Endothelial cell of umbilical vein (primary cell): ENCODE measurements around the gene CTSL. TPM values are rescaled to one million over a fixed set of nuclear protein-coding genes. Genes with fewer than 3 reads are reported as not detected.

Experiments
- BruUV-seq: library from RNA; stranded (reverse); fragments of 400-500 nt; replicated peaks from 2 replicates; lab custom pipeline; 2021; lab: Mats Ljungman, UMichigan
- CTCF ChIA-PET: fragments of 300-600, 350-600 bp; sonication (Branson Sonifier 250); formaldehyde crosslinking; loops from one replicate; lab custom pipeline; 2021; ENCODE audit warnings: antibody characterized with exemption, inconsistent platforms; lab: Charles Lee
- POLR2A ChIA-PET: fragments of 300-600, 350-600 bp; sonication (Branson Sonifier 250); formaldehyde crosslinking; loops from one replicate; lab custom pipeline; 2021; ENCODE audit warnings: antibody characterized with exemption, inconsistent platforms; lab: Charles Lee
- DNase-seq: peaks from one replicate; pipeline ENCODE4 v3.0.0-alpha.2; 2011; ENCODE audit warnings: low read depth, low spot score
- FAIRE-seq: peaks from 2 replicates; lab custom pipeline; 2011; peaks lifted over from hg19 to GRCh38; lab: Jason Lieb, UNC
- H2AFZ ChIP-seq: 2 replicates; pipeline ENCODE4 v1.6.0; 2012; ENCODE audit warnings: low read depth, low read length, control low read depth, inconsistent platforms
- H3K27ac ChIP-seq: 2 replicates; pipeline ENCODE4 v1.5.1; 2011; ENCODE audit warnings: low read depth, mild to moderate bottlenecking, control low read depth, low read length, moderate library complexity; ENCODE audit not compliant: insufficient read depth
- H3K27me3 ChIP-seq, 2 experiments: 2 replicates each; pipeline versions ENCODE4 v1.6.0 to v1.6.1; 2011; ENCODE audit warnings: low read length in 2 of 2, mixed read lengths in 1 of 2; ENCODE audit not compliant: control insufficient read depth in 2 of 2, insufficient read depth in 2 of 2
- H3K36me3 ChIP-seq, 2 experiments: 2 replicates in 1 of 2; 3 replicates in 1 of 2; pipeline ENCODE4 v1.5.1; 2011; ENCODE audit warnings: low read length in 2 of 2, mild to moderate bottlenecking in 1 of 2, moderate library complexity in 1 of 2; ENCODE audit not compliant: control insufficient read depth in 2 of 2, insufficient read depth in 2 of 2; ENCODE audit errors: extremely low read depth in 1 of 2
- H3K4me1 ChIP-seq: 3 replicates; pipeline ENCODE4 v1.5.1; 2011; ENCODE audit warnings: mild to moderate bottlenecking, low read length; ENCODE audit not compliant: control insufficient read depth, insufficient read depth; ENCODE audit errors: extremely low read depth
- H3K4me2 ChIP-seq: 2 replicates; pipeline ENCODE4 v1.6.1; 2011; ENCODE audit warnings: low read length, control low read depth, mixed read lengths; ENCODE audit not compliant: insufficient read depth
- H3K4me3 ChIP-seq, 3 experiments: fragments of 200-600 bp in 1 of 3; sonication (generic), shearing (Covaris generic) in 1 of 3; replicated peaks in 1 of 3; 2 replicates each; pipeline ENCODE4 v1.5.1; 2011 to 2016; ENCODE audit warnings: control low read depth in 3 of 3, low read length in 3 of 3, mild to moderate bottlenecking in 2 of 3, inconsistent platforms in 1 of 3, low read depth in 1 of 3, moderate library complexity in 1 of 3; ENCODE audit not compliant: insufficient read depth in 1 of 3
- H3K79me2 ChIP-seq: 2 replicates; pipeline ENCODE4 v1.6.0; 2012; ENCODE audit warnings: low read length, inconsistent platforms; ENCODE audit not compliant: control insufficient read depth, insufficient read depth
- H3K9ac ChIP-seq: replicated peaks from 2 replicates; pipeline ENCODE3; 2011; ENCODE audit warnings: low read length, control low read depth; ENCODE audit not compliant: insufficient read depth; ENCODE audit errors: extremely low read depth
- H3K9me1 ChIP-seq: replicated peaks from 3 replicates; pipeline ENCODE4 v1.6.0; 2011; ENCODE audit warnings: mild to moderate bottlenecking, low read length; ENCODE audit not compliant: control insufficient read depth, insufficient read depth; ENCODE audit errors: extremely low read depth
- H3K9me3 ChIP-seq: replicated peaks from 2 replicates; pipeline ENCODE4 v1.5.1; 2012; ENCODE audit warnings: low read length, inconsistent platforms; ENCODE audit not compliant: control insufficient read depth, insufficient read depth
- H4K20me1 ChIP-seq: replicated peaks from 2 replicates; pipeline ENCODE3; 2011; ENCODE audit warnings: mild to moderate bottlenecking, low read length; ENCODE audit not compliant: control insufficient read depth, insufficient read depth; ENCODE audit errors: extremely low read depth
- EZH2 ChIP-seq: IDR thresholded peaks from 2 replicates; pipeline ENCODE4 v1.6.1; 2012; ENCODE audit warnings: borderline replicate concordance, low read depth, mild to moderate bottlenecking, moderate library complexity, low read length, inconsistent platforms; ENCODE audit not compliant: severe bottlenecking
- FOS ChIP-seq: IDR thresholded peaks from 2 replicates; pipeline ENCODE4 v1.6.1; 2011; ENCODE audit warnings: mild to moderate bottlenecking, low read length, moderate library complexity, borderline replicate concordance; ENCODE audit not compliant: insufficient read depth
- GATA2 ChIP-seq: IDR thresholded peaks from 2 replicates; pipeline ENCODE4 v1.7.0; 2011; ENCODE audit warnings: low read depth, mild to moderate bottlenecking, moderate library complexity, mixed read lengths, low read length; ENCODE audit not compliant: insufficient read length, insufficient read depth
- JUN ChIP-seq: IDR thresholded peaks from 2 replicates; pipeline ENCODE4 v1.6.1; 2011; ENCODE audit warnings: borderline replicate concordance, low read depth; ENCODE audit not compliant: insufficient read length, insufficient read depth
- MYC ChIP-seq: IDR thresholded peaks from one replicate; pipeline ENCODE4 v1.6.1; 2011; ENCODE audit warnings: mild to moderate bottlenecking, low read depth, low read length
- POLR2A ChIP-seq: IDR thresholded peaks from 2 replicates; pipeline ENCODE4 v1.6.1; 2012; ENCODE audit warnings: low read depth, mild to moderate bottlenecking, control low read depth, low read length
- POLR2AphosphoS5 ChIP-seq: IDR thresholded peaks from 2 replicates; pipeline ENCODE4 v1.6.1; 2012; ENCODE audit warnings: low read depth, mild to moderate bottlenecking, control low read depth, low read length, moderate library complexity; ENCODE audit not compliant: insufficient read depth
- dilution Hi-C: fragments of 300-500 bp; cut with MboI; formaldehyde crosslinking; loops from one replicate; pipeline ENCODE4 v1.15.0; 2019; ENCODE audit warnings: low sequenced_read_pairs; ENCODE audit not compliant: extremely low pct_ligation_motif_present
- intact Hi-C: fragments of 100-400 bp; cut with micrococcal nuclease; formaldehyde crosslinking; loops from one replicate; pipeline ENCODE4 v1.10.0; 2022
- polyA plus RNA-seq, 4 experiments: library from polyadenylated mRNA; depleted of rRNA in 3 of 4; stranded (reverse) in 3 of 4; unstranded in 1 of 4; fragments of >200 nt; gene quantifications; 2 replicates each; pipeline versions ENCODE4 v1.2.1 to v1.2.3, GENCODE V29; 2011 to 2012; ENCODE audit warnings: missing spikeins in 1 of 4
- total RNA-seq: library from RNA; stranded (reverse); gene quantifications from 2 replicates; pipeline ENCODE4 v1.2.3, GENCODE V29; 2021
- TF ChIP-seq, protein P1 (sequence below): IDR thresholded peaks from 2 replicates; pipeline ENCODE4 v1.6.1; 2011; ENCODE audit not compliant: insufficient read depth, insufficient read length
- TF ChIP-seq, protein P2 (sequence below), 2 donors: IDR thresholded peaks; 1 replicate in 1 of 2; 2 replicates in 1 of 2; pipeline ENCODE4 v1.5.1; 2011; ENCODE audit warnings: low read length in 2 of 2, mild to moderate bottlenecking in 2 of 2, moderate library complexity in 2 of 2, control low read depth in 1 of 2, inconsistent platforms in 1 of 2, low read depth in 1 of 2; ENCODE audit not compliant: insufficient read depth in 1 of 2; ENCODE audit errors: extremely low read depth in 1 of 2

Gene CTSL
- total and polyA plus RNA-seq, 2 donors (not counting 3 experiments of a cell fraction or from before 2014, with no cell fraction given) = 98.4 to 107 TPM

DNA sequence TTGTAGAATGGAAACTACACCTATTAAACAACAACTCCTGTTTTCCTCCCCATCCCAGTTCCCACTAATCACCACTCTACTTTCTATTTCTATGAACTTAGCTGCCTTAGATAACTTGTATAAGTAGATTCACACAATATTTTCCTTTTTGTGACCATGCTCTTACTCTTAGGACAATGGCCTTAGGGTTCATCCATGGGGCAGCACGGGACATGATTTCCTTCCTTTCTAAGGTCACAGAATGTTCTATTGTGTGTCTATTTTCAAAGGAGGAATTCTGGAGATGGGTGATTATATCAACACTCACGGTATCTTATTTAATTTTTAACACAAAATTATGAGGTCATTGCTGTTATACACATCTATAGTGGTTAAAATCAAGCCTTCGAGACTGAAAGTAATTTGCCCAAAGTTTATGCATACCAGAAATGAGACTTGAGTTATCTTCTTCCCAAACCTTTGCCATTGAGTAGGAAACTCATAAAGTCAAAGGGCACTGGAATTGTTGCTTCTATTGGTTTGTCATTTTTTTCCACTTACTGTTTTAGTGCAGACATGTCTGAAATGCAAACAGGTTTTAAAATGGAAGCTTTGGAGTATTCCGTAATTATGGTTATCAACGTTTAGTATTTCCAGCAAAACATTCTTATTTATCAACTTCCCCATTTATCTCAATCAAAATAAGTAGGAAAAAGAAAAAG is 23.6 kb downstream of the CTSL start:
- intact Hi-C loops (no loop called here), dilution Hi-C loops (no loop called here)
- H3K79me2 ChIP-seq = no peaks in the 10 kb centered on the region
- H2AFZ ChIP-seq = peak overlapping the region; percentile 11
- peak; percentile 35 for FAIRE-seq
- DNase-seq = peak; percentile 30
- peaks cover 13% of the 10 kb centered on the region for H3K4me1 ChIP-seq
- TF ChIP-seq, protein P1, sequence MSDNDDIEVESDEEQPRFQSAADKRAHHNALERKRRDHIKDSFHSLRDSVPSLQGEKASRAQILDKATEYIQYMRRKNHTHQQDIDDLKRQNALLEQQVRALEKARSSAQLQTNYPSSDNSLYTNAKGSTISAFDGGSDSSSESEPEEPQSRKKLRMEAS = no peak
- TF ChIP-seq JUN (no peak), EZH2 (no peak), POLR2AphosphoS5 (no peak), FOS (no peak), MYC (no peak), POLR2A (no peak), GATA2 (no peak)
- TF ChIP-seq, protein P2, sequence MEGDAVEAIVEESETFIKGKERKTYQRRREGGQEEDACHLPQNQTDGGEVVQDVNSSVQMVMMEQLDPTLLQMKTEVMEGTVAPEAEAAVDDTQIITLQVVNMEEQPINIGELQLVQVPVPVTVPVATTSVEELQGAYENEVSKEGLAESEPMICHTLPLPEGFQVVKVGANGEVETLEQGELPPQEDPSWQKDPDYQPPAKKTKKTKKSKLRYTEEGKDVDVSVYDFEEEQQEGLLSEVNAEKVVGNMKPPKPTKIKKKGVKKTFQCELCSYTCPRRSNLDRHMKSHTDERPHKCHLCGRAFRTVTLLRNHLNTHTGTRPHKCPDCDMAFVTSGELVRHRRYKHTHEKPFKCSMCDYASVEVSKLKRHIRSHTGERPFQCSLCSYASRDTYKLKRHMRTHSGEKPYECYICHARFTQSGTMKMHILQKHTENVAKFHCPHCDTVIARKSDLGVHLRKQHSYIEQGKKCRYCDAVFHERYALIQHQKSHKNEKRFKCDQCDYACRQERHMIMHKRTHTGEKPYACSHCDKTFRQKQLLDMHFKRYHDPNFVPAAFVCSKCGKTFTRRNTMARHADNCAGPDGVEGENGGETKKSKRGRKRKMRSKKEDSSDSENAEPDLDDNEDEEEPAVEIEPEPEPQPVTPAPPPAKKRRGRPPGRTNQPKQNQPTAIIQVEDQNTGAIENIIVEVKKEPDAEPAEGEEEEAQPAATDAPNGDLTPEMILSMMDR (IDR thresholded peaks at IDR 0.05; ENCODE audit: extremely low read depth in 1 of 2, insufficient read depth in 1 of 2, low read depth in 1 of 2, low read length in 2 of 2) = no peak
- peak overlapping the region; percentile 1 for H3K4me2 ChIP-seq
- no peak overlapping the region for H3K27ac ChIP-seq
- H3K9me3 ChIP-seq = no peaks in the 10 kb centered on the region
- H3K4me3 ChIP-seq = no peak overlapping the region
- H3K9me1 ChIP-seq = no peaks in the 10 kb centered on the region
- H4K20me1 ChIP-seq = no peaks in the 10 kb centered on the region
- no TSS peak for BruUV-seq
- no peaks in the 10 kb centered on the region for H3K36me3 ChIP-seq
- H3K27me3 ChIP-seq = no peaks in the 10 kb centered on the region
- ChIA-PET POLR2A (no interaction called here), CTCF (no interaction called here)
- no peak overlapping the region for H3K9ac ChIP-seq
